Choroid plexus epithelial cell (primary cell): Measurements from ENCODE around the gene RD3L.

Source experiments
- DNase-seq: peaks from one replicate; pipeline ENCODE4 v3.0.0-alpha.2; 2010; ENCODE audit warnings: low read depth
- H3K4me3 ChIP-seq: 2 replicates; pipeline ENCODE4 v1.5.1; 2011; ENCODE audit warnings: low read depth, mild to moderate bottlenecking, control low read depth, low read length, moderate library complexity
- CTCF ChIP-seq: conservative IDR thresholded peaks from 2 replicates; pipeline ENCODE4 v1.5.1; 2011; ENCODE audit warnings: low read depth, mild to moderate bottlenecking, control low read depth, inconsistent platforms, low read length, moderate library complexity

The RD3L gene

GRCh38 chr14:103905842-103906456 lies 36.4 kb downstream of the RD3L start:
- DNase-seq, result no peak
- H3K4me3 ChIP-seq, result no peak overlapping the region
- peak; percentile 51 for TF ChIP-seq CTCF

GRCh38 chr14:103904493-103905107 lies 37.7 kb downstream of the RD3L start:
- no peak for DNase-seq
- TF ChIP-seq CTCF, result no peak
- no peak overlapping the region for H3K4me3 ChIP-seq

- DNase-seq, result no peak
- no peak overlapping the region for H3K4me3 ChIP-seq
- no peak for TF ChIP-seq CTCF
These were observed 42.5 kb downstream of the RD3L start for GRCh38 chr14:103899833-103900232.

DNA sequence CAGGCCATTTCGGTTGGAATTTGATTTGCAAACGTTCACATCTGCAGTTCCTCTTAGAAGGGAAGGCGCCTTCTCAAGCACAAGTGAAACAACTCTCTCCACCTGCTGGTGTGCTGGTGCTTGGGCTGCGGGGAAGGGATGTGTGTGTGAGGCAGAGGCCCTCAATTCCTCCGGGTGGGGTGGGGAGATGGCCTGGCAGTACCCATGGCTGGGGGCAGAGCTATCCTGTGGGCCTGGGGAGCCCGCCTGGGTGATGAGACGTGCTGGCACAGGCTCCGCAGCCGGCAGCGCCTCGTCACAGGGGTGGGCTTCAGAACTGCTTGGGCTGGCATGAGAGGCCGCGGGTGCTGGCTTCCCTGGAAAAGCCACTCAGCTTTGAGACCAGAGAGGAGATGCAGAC lies 43.0 kb downstream of the RD3L start:
- no peak for TF ChIP-seq CTCF
- no peak for DNase-seq
- no peak overlapping the region for H3K4me3 ChIP-seq

DNA sequence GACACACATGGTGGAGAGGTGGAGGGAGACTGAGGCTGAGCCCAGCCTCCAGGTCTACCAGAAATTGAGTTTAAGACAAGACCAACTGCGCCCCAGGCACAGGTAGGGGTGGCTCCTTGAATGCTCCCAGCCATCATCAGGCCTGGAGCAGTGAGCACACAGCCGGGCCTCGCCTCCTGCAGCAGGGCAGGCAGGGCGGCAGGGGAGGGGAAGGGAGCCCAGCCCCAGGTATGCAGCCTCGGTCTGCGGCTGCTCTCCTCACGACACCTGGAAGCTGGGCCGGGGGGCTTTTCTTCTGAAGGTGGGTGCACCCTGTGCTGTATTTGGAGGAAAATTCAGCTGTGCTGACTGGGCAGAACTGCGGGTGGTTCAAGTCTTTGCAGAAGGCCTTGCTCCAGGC lies 43.6 kb downstream of the RD3L start:
- no peak overlapping the region for H3K4me3 ChIP-seq
- no peak for TF ChIP-seq CTCF
- DNase-seq, result no peak

DNA sequence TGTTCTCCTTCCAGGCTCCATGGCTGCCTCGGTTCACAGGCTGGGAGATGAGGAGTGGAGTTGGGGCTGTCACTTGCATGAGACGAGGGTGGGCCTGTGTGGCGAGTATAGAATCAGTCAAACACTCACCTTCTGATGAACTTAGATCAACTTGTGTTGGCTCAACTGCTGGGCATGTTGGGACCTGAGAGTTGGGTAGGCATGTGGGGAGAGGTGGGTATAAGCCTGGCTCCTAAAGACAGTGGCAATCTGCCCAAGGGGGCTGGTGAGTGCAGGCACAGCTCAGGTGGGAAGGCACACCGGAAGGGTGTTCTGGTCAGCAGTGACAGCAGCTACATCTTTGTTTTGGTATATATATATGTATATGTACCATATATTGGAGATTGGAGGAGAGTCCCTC lies 44.1 kb downstream of the RD3L start:
- TF ChIP-seq CTCF, result no peak
- H3K4me3 ChIP-seq, result no peak overlapping the region
- no peak for DNase-seq
